T-helper 1 cell treated with Interleukin-12 subunit alpha and Interleukin-12 subunit beta and Interleukin-4 antibody, amounts not matched to agents 30 μg/mL and 1 μg/mL, for 36 hours (primary cell): ENCODE results near the gene ZC3H7B.

Experiments used
- H3K27ac Mint-ChIP-seq: one replicate; pipeline ENCODE4 v1.8.0; 2021; ENCODE audit warnings: mild to moderate bottlenecking, mixed read lengths
- H3K27me3 Mint-ChIP-seq: one replicate; pipeline ENCODE4 v1.8.0; 2021; ENCODE audit warnings: low read depth, mixed read lengths
- H3K36me3 Mint-ChIP-seq: one replicate; pipeline ENCODE4 v1.8.0; 2021; ENCODE audit warnings: low read depth, mixed read lengths
- H3K4me1 Mint-ChIP-seq: one replicate; pipeline ENCODE4 v1.8.0; 2021; ENCODE audit warnings: low read depth, mixed read lengths
- H3K4me3 Mint-ChIP-seq: one replicate; pipeline ENCODE4 v1.8.0; 2021; ENCODE audit warnings: mild to moderate bottlenecking, moderate library complexity, mixed read lengths
- H3K9me3 Mint-ChIP-seq: one replicate; pipeline ENCODE4 v1.8.0; 2021; ENCODE audit warnings: mixed read lengths

ZC3H7B gene

DNA sequence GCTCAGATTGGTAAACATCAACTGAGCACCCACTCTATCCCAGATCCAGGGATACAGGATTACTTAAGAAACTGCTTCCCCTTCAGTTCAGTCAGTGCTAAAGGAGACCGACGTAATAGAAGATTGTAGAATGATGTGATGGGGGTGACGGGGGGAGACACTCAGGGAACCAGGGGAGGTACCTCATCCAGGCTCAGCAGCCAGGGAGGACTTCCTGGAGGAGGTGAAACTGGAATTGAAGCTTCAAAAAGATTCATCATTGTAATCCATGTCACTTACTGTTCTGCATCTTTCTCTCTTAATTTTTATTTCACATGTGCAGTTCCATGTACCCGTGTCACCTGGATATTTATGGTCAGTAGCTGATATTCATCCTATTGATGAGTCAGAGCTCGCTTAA lies 61.3 kb downstream of the ZC3H7B start:
- Mint-ChIP-seq H3K27ac (no peak overlapping the region), H3K4me1 (no peaks in the 10 kb centered on the region), H3K9me3 (no peaks in the 10 kb centered on the region), H3K4me3 (no peak overlapping the region), H3K27me3 (peaks cover 3% of the 10 kb centered on the region), H3K36me3 (no peaks in the 10 kb centered on the region)

DNA sequence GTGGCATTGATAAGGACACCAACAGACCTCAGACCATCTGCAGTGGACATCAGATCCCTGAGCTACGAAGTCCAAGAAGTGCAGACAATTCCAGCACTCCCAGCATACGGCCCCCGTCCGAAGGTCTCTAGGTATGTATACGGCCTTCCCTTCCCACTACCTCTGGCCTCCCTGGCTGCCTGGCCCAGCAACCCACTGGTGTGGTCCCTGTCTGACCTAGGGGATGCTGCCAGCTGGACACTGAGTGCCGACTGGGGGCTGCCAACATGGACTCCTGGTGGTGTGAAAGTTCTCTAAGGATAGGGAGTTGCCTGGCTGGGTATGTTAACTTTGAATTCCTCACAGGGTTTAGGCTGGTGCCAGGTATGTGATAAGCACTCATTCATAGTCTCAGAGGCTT lies 62.9 kb downstream of the ZC3H7B start:
- H3K36me3 Mint-ChIP-seq, result no peaks in the 10 kb centered on the region
- no peaks in the 10 kb centered on the region for H3K4me1 Mint-ChIP-seq
- no peak overlapping the region for H3K27ac Mint-ChIP-seq
- H3K27me3 Mint-ChIP-seq, result peaks cover 7% of the 10 kb centered on the region
- H3K9me3 Mint-ChIP-seq, result no peaks in the 10 kb centered on the region
- no peak overlapping the region for H3K4me3 Mint-ChIP-seq

DNA sequence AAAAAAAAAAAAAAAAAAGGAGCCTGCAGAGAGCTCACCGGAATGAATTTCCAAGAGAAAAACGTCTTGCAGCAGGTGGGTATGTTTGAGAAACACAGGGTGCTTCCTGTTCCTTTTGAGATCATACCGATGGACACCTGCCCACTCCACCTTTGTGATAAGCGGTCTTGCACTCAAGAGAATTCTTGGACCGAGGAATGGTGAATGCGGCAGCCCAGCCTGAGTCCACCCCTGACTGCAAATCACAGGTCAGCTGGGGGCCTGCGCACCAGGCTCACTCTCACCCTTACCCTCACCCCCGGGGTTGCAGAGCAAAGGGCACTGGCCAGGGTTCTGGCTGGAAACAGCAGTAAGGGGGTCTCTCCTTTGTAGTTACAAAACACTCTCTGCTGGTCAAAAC lies 63.6 kb downstream of the ZC3H7B start:
- Mint-ChIP-seq H3K4me3 (no peak overlapping the region), H3K27ac (no peak overlapping the region), H3K4me1 (no peaks in the 10 kb centered on the region), H3K27me3 (peaks cover 7% of the 10 kb centered on the region), H3K9me3 (no peaks in the 10 kb centered on the region), H3K36me3 (no peaks in the 10 kb centered on the region)

DNA sequence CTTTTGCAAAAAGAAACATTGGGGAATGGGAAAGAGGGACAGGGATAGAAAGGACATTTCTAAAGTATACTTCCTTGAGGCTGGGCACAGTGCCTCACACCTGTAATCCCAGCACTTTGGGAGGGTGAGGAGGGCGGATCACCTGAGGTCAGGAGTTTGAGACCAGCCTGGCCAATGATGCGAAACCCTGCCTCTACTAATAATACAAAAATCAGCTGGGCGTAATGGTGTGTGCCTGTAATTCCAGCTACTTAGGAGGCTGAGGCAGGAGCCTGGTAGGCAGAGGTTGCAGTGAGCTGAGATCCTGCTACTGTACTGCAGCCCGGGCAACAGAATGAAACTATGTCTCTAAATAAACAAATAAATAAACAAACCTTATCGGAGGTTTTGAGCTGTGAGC lies 64.1 kb downstream of the ZC3H7B start:
- H3K36me3 Mint-ChIP-seq, result no peaks in the 10 kb centered on the region
- no peak overlapping the region for H3K4me3 Mint-ChIP-seq
- no peaks in the 10 kb centered on the region for H3K9me3 Mint-ChIP-seq
- peaks cover 7% of the 10 kb centered on the region for H3K27me3 Mint-ChIP-seq
- no peak overlapping the region for H3K27ac Mint-ChIP-seq
- H3K4me1 Mint-ChIP-seq, result no peaks in the 10 kb centered on the region

DNA sequence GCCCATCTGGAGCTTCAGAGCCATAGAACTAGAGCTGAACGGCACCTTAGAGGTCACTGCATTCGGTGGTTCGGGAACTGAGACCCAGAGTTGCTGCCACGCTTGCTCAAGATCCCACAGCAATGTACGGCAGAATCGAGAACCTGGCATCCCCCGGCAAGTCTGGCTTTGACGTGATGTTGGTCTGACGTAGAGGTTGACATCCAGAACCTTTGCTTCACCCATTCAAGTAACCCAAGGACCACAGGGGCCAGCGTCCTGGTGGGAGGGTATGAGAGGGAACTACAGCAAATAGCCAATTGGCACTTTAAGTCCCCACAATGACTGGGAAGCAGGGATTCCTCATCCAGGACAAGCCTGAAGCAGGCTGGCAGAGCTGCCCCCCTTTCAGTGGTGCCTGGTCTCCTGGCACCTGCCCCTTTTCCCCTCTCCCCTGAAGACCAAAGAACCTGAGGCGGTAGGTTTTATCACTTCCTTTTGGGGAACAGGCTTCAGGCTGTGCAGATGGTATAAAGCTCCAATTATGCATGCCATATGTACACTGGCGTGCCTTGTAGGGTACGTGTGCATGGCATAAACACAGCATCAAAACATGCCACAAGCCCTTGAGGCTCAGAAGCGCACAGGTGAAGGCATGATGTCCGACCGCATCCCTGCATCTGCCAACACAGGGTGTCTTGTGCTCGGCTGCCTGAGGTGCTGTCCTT lies 65.2 kb downstream of the ZC3H7B start:
- no peaks in the 10 kb centered on the region for H3K4me1 Mint-ChIP-seq
- peaks cover 13% of the 10 kb centered on the region for H3K27me3 Mint-ChIP-seq
- no peak overlapping the region for H3K27ac Mint-ChIP-seq
- no peaks in the 10 kb centered on the region for H3K9me3 Mint-ChIP-seq
- no peaks in the 10 kb centered on the region for H3K36me3 Mint-ChIP-seq
- no peak overlapping the region for H3K4me3 Mint-ChIP-seq

DNA sequence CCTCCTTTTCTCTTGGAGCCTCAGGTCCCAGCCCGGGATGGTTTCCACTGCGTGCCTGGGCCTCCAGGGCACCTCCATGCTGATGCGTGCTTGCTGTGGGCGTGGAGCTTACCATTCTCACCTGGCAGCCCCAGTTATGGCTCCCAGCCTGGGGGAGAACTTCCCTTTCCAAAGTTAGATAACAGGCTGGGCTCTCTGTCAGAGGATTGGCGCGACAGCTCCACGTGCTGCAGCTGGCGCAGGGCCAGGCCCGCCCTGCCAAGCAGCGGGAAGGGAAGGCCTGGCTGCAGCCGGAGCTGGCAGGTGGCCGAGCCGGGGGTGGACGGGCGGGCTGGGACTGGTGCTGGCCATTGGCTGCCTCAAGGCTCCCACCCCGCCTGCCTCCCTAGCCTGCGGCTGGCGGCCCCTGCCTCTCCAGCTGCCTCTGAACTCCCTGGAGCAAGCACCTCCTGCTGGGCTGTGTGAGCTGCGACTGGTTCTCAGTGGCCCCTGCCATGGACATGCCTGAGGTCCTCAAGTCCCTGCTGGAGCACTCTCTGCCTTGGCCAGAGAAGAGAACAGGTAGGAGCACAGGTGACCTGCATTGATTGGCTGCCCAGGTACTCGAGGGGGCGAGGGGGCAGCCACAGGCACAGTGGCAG lies 65.8 kb downstream of the ZC3H7B start:
- H3K27ac Mint-ChIP-seq, result no peak overlapping the region
- H3K4me1 Mint-ChIP-seq, result no peaks in the 10 kb centered on the region
- H3K4me3 Mint-ChIP-seq, result no peak overlapping the region
- peaks cover 15% of the 10 kb centered on the region for H3K27me3 Mint-ChIP-seq
- no peaks in the 10 kb centered on the region for H3K36me3 Mint-ChIP-seq
- H3K9me3 Mint-ChIP-seq, result no peaks in the 10 kb centered on the region

DNA sequence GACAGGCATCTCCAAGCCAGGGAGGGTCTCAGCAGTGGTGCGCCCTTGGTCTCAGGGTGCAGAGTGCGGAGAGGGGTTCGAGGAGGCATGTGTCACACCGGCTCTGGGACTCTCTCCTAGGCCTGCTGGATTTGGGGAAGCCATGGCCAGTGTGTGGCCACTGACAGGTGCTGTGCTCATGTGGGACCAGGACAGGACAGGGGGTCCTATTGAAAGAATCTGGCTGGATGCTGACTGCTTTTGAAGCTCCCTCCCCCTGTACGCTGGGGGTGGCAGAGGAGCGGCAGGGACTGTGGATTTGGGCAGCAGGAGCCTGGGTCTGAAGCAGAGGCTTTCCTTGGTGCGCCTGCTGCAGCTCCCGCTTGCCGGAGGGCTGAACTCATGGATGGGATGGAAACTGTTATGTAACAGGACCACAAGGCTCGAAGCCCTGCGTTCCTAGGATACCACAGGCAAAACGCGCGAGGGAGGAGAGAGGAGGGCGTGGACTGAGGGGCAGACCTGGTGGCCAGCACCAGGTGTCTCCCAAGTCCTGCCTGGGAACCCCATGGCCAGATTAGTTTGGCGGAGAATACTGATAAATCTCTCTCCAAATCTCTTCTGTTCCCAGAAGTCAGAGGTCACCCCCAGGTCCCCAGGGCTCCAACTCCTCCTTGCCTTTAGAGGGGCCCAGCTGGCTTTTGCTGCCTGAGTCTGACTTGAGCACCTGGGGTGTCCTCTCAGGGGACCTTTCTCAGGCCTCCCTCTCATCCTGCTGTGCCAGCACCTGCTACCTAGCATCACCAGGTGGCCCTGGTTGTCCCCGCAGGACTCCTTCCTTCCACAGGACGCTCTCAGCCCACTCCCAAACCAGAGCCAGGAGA lies 66.6 kb downstream of the ZC3H7B start:
- H3K4me3 Mint-ChIP-seq, result no peak overlapping the region
- no peaks in the 10 kb centered on the region for H3K4me1 Mint-ChIP-seq
- no peak overlapping the region for H3K27ac Mint-ChIP-seq
- H3K9me3 Mint-ChIP-seq, result no peaks in the 10 kb centered on the region
- H3K36me3 Mint-ChIP-seq, result no peaks in the 10 kb centered on the region
- peaks cover 16% of the 10 kb centered on the region for H3K27me3 Mint-ChIP-seq

DNA sequence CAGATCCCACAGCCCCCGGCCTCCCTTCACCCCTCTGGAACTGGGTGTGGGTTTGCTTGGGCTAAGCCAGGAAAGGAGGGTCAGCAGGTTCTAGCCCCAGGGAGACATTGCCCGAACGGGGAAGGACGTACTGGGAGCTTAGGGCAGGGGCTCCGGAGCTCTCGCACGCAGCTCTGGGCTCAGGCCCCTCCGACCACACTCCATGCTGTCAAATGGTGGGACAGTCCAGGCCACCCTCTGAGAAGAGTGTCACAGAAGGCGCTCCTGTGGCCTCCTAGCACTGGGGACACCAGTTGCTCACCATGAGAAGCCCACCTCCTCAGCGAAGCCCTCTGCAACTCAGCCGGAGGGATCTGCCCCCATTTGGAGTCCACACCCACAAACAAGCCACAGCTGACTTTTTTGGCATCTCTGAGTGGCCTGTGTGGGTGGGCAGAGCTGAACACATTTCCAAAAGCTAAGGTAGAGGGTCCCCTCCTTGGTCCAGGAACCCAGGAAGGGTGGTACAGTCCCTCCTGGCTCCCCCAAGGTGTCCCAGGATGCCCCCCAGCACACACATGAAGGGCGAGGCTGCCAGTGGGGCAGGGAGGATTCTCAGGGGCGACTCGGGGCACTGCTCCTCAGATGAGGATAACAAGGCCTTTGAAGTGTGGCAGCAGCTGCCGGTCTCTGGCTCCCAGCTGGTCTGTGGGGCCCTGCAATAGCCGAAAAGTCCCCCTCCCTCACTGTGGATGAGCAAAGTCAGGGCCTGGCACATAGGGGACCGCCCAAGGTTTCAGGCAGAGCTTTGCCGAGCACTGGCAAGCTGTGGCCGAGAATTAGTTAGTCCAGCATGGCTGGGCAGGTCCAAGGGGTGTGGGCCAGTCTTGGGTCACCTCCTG lies 67.5 kb downstream of the ZC3H7B start:
- Mint-ChIP-seq H3K36me3 (no peaks in the 10 kb centered on the region), H3K27me3 (peaks cover 16% of the 10 kb centered on the region), H3K27ac (no peak overlapping the region), H3K4me3 (no peak overlapping the region), H3K9me3 (no peaks in the 10 kb centered on the region), H3K4me1 (no peaks in the 10 kb centered on the region)

DNA sequence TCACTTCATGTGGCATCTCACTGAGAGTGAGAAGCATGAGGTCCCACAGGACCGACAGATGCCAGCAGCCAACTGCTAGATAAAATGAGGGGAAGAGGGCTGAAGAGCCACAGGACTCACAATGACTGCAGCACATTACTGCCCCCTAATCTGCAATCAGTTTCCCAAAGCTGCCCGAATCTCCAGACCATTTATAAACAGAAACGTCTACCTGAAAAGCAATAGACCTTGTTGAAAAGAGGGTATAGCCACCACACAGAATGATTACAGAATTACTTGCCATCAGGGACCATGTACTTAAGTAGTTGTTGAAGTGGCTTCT lies 68.1 kb downstream of the ZC3H7B start:
- Mint-ChIP-seq H3K4me1 (no peaks in the 10 kb centered on the region), H3K27me3 (peaks cover 16% of the 10 kb centered on the region), H3K9me3 (no peaks in the 10 kb centered on the region), H3K4me3 (no peak overlapping the region), H3K36me3 (no peaks in the 10 kb centered on the region), H3K27ac (no peak overlapping the region)

DNA sequence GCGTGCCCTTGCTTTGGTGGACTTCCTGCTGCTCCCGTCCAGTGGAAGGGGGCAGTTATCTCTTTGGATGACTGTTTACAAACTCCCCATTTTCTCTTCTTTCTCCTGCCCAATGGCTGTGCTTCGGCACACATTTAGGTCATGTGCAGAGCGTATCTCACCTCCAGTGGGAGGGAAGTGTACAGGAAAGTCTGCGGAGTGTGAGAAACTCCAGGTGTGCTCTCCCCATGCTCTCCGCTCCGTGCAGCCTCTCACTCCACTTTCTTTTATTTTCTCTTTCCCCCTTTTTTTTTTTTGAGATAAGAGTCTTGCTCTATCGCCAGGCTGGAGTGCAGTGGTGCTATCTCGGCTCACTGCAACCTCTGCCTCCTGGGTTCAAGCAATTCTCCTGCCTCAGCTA lies 68.5 kb downstream of the ZC3H7B start:
- no peaks in the 10 kb centered on the region for H3K36me3 Mint-ChIP-seq
- H3K4me3 Mint-ChIP-seq, result no peak overlapping the region
- H3K4me1 Mint-ChIP-seq, result no peaks in the 10 kb centered on the region
- peaks cover 21% of the 10 kb centered on the region for H3K27me3 Mint-ChIP-seq
- no peak overlapping the region for H3K27ac Mint-ChIP-seq
- no peaks in the 10 kb centered on the region for H3K9me3 Mint-ChIP-seq

DNA sequence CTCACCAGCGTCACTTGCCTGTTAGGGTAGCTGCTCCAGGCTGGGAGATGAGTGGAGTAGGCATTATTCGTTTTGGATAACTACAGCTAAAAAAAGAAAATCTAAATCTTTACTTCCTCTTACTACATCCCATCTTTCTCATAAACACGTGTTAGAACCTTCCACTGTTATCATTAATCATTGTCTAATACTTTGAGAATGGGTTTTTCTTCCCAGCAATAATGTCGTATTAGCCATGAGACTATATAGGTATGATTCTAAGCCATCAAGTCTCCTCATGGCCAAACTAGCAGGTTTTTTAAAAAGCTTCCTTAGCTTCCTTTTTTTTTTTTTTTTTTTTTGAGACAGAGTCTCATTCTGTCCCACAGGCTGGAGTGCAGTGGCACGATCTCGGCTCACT lies 76.5 kb downstream of the ZC3H7B start:
- Mint-ChIP-seq H3K27ac (no peak overlapping the region), H3K9me3 (no peaks in the 10 kb centered on the region), H3K36me3 (no peaks in the 10 kb centered on the region), H3K4me3 (no peak overlapping the region), H3K4me1 (peaks cover 3% of the 10 kb centered on the region), H3K27me3 (peaks cover 8% of the 10 kb centered on the region)

DNA sequence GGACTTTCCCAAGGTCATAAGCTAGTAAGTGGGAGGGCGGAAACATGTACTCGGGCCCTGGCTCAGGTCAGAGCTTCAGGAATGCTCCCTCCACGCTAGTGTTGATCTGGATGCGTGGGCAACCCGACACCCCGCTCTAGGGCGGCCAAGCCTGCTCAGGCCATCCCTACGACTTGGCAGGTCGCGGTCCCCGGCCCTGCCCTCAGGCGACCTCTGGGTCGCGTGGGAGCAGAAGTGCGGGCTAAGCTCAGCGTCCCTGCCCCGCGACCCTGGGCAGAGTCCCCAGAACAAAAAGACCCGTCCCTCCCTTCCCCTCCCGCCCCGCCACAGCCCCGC lies 79.6 kb downstream of the ZC3H7B start:
- peaks cover 3% of the 10 kb centered on the region for H3K27me3 Mint-ChIP-seq
- H3K4me1 Mint-ChIP-seq, result peaks cover 8% of the 10 kb centered on the region
- H3K36me3 Mint-ChIP-seq, result no peaks in the 10 kb centered on the region
- H3K4me3 Mint-ChIP-seq, result peak overlapping the region; percentile 17
- no peak overlapping the region for H3K27ac Mint-ChIP-seq
- H3K9me3 Mint-ChIP-seq, result no peaks in the 10 kb centered on the region

DNA sequence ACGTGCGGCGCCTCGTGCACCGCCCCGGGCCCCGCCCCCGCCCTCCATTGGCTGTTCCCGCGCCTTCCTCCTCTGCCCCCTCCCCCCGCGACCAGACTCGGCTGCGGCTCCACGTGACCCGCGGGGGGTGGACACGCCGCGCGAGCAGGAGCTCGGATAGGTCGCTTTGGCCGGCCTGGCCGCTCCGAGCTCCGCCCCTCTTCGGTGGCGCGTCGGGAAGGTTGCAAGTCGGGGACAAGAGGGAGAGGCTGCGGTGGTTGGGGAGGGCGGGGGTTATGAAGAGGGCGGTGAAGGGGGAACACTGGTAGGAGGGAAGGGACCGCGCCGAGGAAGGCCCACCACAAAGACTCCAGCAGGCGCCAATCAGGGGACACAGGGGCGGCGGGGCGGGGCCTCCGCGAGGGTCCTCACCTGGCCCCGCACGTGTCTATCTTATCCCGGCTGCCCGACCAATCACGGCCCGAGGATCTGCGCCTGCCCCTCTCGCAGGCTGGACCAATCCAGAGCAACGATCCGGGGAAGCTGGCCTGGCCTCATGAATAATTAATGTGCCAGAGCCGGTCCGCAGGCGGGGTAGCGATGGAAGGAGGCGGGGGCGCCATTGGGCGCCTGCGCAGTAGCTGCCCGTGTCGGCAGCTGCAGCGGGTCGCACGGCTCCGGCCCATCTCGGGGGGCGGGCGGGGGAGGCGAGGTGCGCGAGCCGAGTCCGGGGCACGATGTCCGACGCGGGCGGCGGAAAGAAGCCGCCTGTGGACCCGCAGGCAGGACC lies 80.2 kb downstream of the ZC3H7B start, which contains the start of gene TEF:
TEF (plus strand) TSS at position 614 of the 769 bp plus-strand sequence; CDS start at position 717, 103 bp downstream.
- Mint-ChIP-seq H3K9me3 (no peaks in the 10 kb centered on the region), H3K36me3 (no peaks in the 10 kb centered on the region), H3K4me3 (peak within 1 kb of the TSS; percentile 92), H3K27me3 (peaks cover 1% of the 10 kb centered on the region), H3K27ac (peak within 1 kb of the TSS; percentile 95), H3K4me1 (peaks cover 8% of the 10 kb centered on the region)
